Smooth muscle cell (in vitro differentiated cells): Measurements from ENCODE around the gene GLE1. TPM values are rescaled to one million over a fixed set of nuclear protein-coding genes. Genes with fewer than 3 reads are reported as not detected.

Experiments
- DNase-seq: peaks from one replicate; lab custom pipeline; 2025; ENCODE audit not compliant: unreplicated experiment; lab: John Stamatoyannopoulos, UW
- H2AFZ ChIP-seq: fragments of 200-600 bp; sonication (generic); 2 replicates; pipeline ENCODE4 v1.6.0; 2016; ENCODE audit warnings: antibody characterized with exemption, low read depth, mild to moderate bottlenecking
- H3F3A ChIP-seq: fragments of 200-600 bp; sonication (generic); 2 replicates; pipeline ENCODE4 v1.6.0; 2017; ENCODE audit warnings: antibody characterized with exemption, low read depth
- H3K27ac ChIP-seq: fragments of 200-600 bp; sonication (generic); 2 replicates; pipeline ENCODE4 v1.5.1; 2016; ENCODE audit warnings: low read depth, mild to moderate bottlenecking
- H3K27me3 ChIP-seq: fragments of 200-600 bp; sonication (generic); 2 replicates; pipeline ENCODE4 v1.6.1; 2016; ENCODE audit warnings: low read depth, mild to moderate bottlenecking
- H3K36me3 ChIP-seq: fragments of 200-600 bp; sonication (generic); 2 replicates; pipeline ENCODE4 v1.5.1; 2016; ENCODE audit warnings: low read depth
- H3K4me1 ChIP-seq: fragments of 200-600 bp; sonication (generic); 2 replicates; pipeline ENCODE4 v1.5.1; 2016; ENCODE audit warnings: low read depth
- H3K4me2 ChIP-seq: fragments of 200-600 bp; sonication (generic); 2 replicates; pipeline ENCODE4 v1.6.0; 2016; ENCODE audit warnings: mild to moderate bottlenecking
- H3K4me3 ChIP-seq: fragments of 200-600 bp; sonication (generic); 2 replicates; pipeline ENCODE4 v1.5.1; 2016; ENCODE audit warnings: mild to moderate bottlenecking
- H3K79me2 ChIP-seq: fragments of 200-600 bp; sonication (generic); 2 replicates; pipeline ENCODE4 v1.6.0; 2016; ENCODE audit warnings: low read depth, mild to moderate bottlenecking
- H3K9ac ChIP-seq: fragments of 200-600 bp; sonication (generic); 2 replicates; pipeline ENCODE4 v1.6.0; 2016; ENCODE audit warnings: low read depth
- H3K9me3 ChIP-seq: fragments of 200-600 bp; sonication (generic); replicated peaks from 2 replicates; pipeline ENCODE4 v1.5.1; 2016; ENCODE audit warnings: low read depth
- H4K20me1 ChIP-seq: fragments of 200-600 bp; sonication (generic); 2 replicates; pipeline ENCODE4 v1.6.0; 2016; ENCODE audit warnings: low read depth
- CTCF ChIP-seq: fragments of 200-600 bp; sonication (generic); IDR thresholded peaks from 2 replicates; pipeline ENCODE4 v1.5.1; 2017; ENCODE audit warnings: borderline replicate concordance, mild to moderate bottlenecking, antibody characterized with exemption; ENCODE audit not compliant: insufficient read depth, poor library complexity, severe bottlenecking
- WGBS: methylation state at CpG from one replicate; pipeline ENCODE4 v1.1.7; 2016; ENCODE audit warnings: low lambda C conversion rate; 5-methylcytosine and 5-hydroxymethylcytosine counted together
- polyA plus RNA-seq: library from polyadenylated mRNA; unstranded; fragments of >200 nt; fragmentation: Nextera tagmentation; extraction: Ambion mirVana; gene quantifications from 2 replicates; pipeline ENCODE4 v1.2.1, GENCODE V29; 2016
- small RNA-seq: library from RNA; depleted of rRNA; stranded (forward); fragments of <200 nt; gene quantifications from one replicate; pipeline ENCODE3, GENCODE V24; 2014
- total RNA-seq: library from RNA; depleted of rRNA; stranded (reverse); fragments of >200 nt; gene quantifications from 2 replicates; pipeline ENCODE4 v1.2.3, GENCODE V29; 2014

GLE1 gene
- total and polyA plus RNA-seq, 2 experiments from 2014 or later, result 11.8 to 14.1 TPM

- 97% methylated on average over 11 of the region's 11 CpGs for WGBS
- no peak for DNase-seq
- H3K4me1 ChIP-seq, result no peaks in the 10 kb centered on the region
- H3K4me2 ChIP-seq, result no peak overlapping the region
- H3K36me3 ChIP-seq, result peaks cover 42% of the 10 kb centered on the region
- no peak overlapping the region for H3K9ac ChIP-seq
- H3K79me2 ChIP-seq, result no peaks in the 10 kb centered on the region
- no peak for TF ChIP-seq CTCF
- H3K9me3 ChIP-seq, result no peaks in the 10 kb centered on the region
- H3K27me3 ChIP-seq, result no peaks in the 10 kb centered on the region
- H2AFZ ChIP-seq, result no peak overlapping the region
- no peaks in the 10 kb centered on the region for H3F3A ChIP-seq
- H4K20me1 ChIP-seq, result peaks cover 5% of the 10 kb centered on the region
- H3K4me3 ChIP-seq, result no peak overlapping the region
- H3K27ac ChIP-seq, result no peak overlapping the region
Measured at GRCh38 chr9:128588581-128589233, 84.2 kb downstream of the GLE1 start.

Small RNA genes within 50 kb of the gene (small RNA-seq; reads per million reads assigned to genes)
- gene RNU7-171P, result not detected

Other genes starting within 250 kb of the GLE1 start
- gene GOLGA2, start 228.7 kb upstream of the GLE1 start, total RNA-seq, result 99.5 and 101 TPM in 2 replicates
- gene GOLGA2, start 228.7 kb upstream of the GLE1 start, polyA plus RNA-seq, result 55.4 and 70.1 TPM in 2 replicates
- 41.0 and 47.1 TPM in 2 replicates for gene SWI5, start 228.4 kb upstream of the GLE1 start, total RNA-seq
- 71.1 and 77.2 TPM in 2 replicates for gene SWI5, start 228.4 kb upstream of the GLE1 start, polyA plus RNA-seq
- 5.2 and 9.0 TPM in 2 replicates for gene TRUB2, start 182.3 kb upstream of the GLE1 start, total RNA-seq
- 25.1 and 33.2 TPM in 2 replicates for gene TRUB2, start 182.3 kb upstream of the GLE1 start, polyA plus RNA-seq
- 16.7 and 23.5 TPM in 2 replicates for gene COQ4, start 181.9 kb upstream of the GLE1 start, total RNA-seq
- gene COQ4, start 181.9 kb upstream of the GLE1 start, polyA plus RNA-seq, result 37.5 and 51.0 TPM in 2 replicates
- gene SLC27A4, start 164.2 kb upstream of the GLE1 start, total RNA-seq, result 6.1 and 10.4 TPM in 2 replicates
- 10.3 and 16.0 TPM in 2 replicates for gene SLC27A4, start 164.2 kb upstream of the GLE1 start, polyA plus RNA-seq
- gene URM1, start 133.3 kb upstream of the GLE1 start, total RNA-seq, result 27.1 and 27.3 TPM in 2 replicates
- 41.2 and 48.7 TPM in 2 replicates for gene URM1, start 133.3 kb upstream of the GLE1 start, polyA plus RNA-seq
- gene CERCAM, start 83.9 kb upstream of the GLE1 start, total RNA-seq, result 116 and 129 TPM in 2 replicates
- gene CERCAM, start 83.9 kb upstream of the GLE1 start, polyA plus RNA-seq, result 310 and 357 TPM in 2 replicates
- gene ODF2, start 48.7 kb upstream of the GLE1 start, total RNA-seq, result 17.7 and 27.9 TPM in 2 replicates
- 31.6 and 33.2 TPM in 2 replicates for gene ODF2, start 48.7 kb upstream of the GLE1 start, polyA plus RNA-seq
- gene SPTAN1, start 47.9 kb downstream of the GLE1 start, total RNA-seq, result 143 and 145 TPM in 2 replicates
- 84.9 and 115 TPM in 2 replicates for gene SPTAN1, start 47.9 kb downstream of the GLE1 start, polyA plus RNA-seq
- 23.5 and 28.6 TPM in 2 replicates for gene DYNC2I2, start 152.1 kb downstream of the GLE1 start, total RNA-seq
- 50.9 and 58.3 TPM in 2 replicates for gene DYNC2I2, start 152.1 kb downstream of the GLE1 start, polyA plus RNA-seq
- 262 and 380 TPM in 2 replicates for gene SET, start 184.5 kb downstream of the GLE1 start, total RNA-seq
- 162 and 197 TPM in 2 replicates for gene SET, start 184.5 kb downstream of the GLE1 start, polyA plus RNA-seq
- gene PKN3, start 197.8 kb downstream of the GLE1 start, total RNA-seq, result 0.63 and 1.4 TPM in 2 replicates
- gene PKN3, start 197.8 kb downstream of the GLE1 start, polyA plus RNA-seq, result 1.5 and 2.2 TPM in 2 replicates
- 19.9 and 20.8 TPM in 2 replicates for gene ZDHHC12, start 219.4 kb downstream of the GLE1 start, total RNA-seq
- 31.3 and 49.0 TPM in 2 replicates for gene ZDHHC12, start 219.4 kb downstream of the GLE1 start, polyA plus RNA-seq